NCI-H146 treated with DMSO at 0.1 percent for 48 hours (cell line): ENCODE measurements around the gene ATP1B4.
"Not testable (repeated sequence)": the region's sequence is repeated elsewhere in the genome, so short reads cannot be mapped to it uniquely, and the experiment has no call there.

Experiments
- DNase-seq: peaks from one replicate; lab custom pipeline; 2025; ENCODE audit not compliant: unreplicated experiment; lab: John Stamatoyannopoulos, UW

The ATP1B4 gene

DNA sequence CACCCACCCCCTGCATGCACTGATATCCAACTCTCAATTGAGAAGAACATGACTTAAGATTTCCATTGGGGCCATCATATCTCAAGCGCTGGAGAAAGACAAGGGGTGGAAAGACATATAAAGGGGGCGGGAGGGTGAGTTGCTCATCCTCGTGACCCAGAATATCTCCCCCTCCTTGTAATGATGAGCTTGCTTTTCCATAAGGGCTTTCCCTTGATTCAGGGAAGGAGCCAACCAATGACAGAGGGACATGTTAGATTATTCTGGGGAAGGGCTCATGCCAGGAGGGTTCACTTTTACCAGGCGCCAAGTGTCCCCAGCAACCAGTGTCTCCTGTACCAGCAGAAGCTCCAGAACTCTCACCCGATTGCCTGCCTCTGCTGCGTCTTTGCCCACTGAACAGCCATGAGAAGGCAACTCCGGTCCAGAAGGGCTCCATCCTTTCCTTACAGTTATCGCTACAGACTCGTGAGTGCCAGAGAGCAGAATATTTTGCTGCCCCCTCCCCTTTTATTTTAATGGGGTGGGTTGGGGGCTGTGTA is at the start of gene ATP1B4:
Gene ATP1B4, plus strand, starts transcription at position 326 of the 542 bp plus-strand sequence. Its CDS starts 80 bp downstream, at position 406.
- DNase-seq, result no peak

DNA sequence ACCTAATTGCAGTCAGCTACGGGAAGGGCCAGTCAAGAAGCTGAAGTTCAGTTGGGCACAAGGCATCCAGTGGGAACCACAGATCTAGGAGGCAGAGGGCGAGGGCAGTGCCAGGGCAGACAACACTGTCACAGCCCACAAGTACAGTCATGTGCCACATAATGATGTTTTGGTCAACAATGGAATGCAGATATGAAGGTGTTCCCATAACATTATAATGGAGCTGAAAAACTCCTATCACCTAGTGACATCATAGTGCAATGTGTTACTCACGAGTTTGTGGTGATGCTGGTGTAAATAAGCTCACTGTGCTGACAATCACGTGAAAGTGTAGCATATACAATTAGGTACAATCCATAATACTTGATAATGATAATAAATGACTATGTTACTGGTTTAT is 46.1 kb upstream of the ATP1B4 start:
- DNase-seq, result no peak

DNA sequence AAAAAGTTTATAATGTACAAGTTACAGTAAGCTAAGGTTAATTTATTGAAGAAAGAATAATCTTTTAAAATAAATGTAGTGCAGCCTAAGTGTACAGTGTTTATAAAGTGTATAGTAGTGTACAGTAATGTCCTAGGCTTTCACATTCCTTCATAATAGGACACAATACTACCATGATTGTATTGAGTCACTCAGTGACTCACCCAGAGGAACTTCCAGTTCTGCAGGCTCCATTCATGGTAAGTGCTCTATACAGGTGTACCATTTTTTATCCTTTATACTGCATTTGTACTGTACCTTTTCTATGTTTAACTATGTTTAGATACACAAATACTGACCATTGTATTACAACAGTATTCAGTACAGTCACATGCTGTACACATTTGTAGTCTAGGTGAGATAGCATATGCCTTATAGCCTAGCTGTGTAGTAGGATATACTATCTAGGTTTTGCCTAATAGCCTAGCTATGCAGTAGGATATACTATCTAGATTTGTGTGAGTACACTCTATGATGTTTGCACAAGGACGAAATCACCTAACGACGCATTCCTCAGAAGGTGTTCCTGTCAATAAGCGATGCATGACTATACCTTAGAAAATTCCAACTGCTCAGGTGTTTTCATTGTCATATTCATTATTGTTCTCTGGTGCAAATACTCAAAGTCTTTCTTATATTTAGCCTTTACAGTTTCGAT is 45.2 kb upstream of the ATP1B4 start:
- DNase-seq, result no peak

DNA sequence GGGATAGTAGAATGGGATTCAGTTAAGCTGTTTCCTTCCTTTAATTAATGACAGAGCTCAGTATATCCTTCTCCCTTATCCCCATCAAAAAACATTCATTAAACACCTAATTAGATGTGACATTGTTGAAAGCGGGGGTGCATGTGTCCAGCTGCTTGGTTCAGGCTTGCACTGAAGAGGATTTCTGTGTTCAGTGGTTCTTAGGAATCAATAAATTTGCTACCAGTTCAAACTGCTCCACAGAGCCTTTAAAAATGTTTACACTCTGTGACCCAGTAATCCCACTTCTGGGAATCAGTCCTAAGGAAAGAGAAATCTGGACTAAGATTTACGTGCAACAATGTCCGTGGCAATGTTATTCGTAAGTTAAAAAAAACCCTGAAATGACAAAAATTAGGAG is 43.5 kb upstream of the ATP1B4 start:
- DNase-seq, result no peak

DNA sequence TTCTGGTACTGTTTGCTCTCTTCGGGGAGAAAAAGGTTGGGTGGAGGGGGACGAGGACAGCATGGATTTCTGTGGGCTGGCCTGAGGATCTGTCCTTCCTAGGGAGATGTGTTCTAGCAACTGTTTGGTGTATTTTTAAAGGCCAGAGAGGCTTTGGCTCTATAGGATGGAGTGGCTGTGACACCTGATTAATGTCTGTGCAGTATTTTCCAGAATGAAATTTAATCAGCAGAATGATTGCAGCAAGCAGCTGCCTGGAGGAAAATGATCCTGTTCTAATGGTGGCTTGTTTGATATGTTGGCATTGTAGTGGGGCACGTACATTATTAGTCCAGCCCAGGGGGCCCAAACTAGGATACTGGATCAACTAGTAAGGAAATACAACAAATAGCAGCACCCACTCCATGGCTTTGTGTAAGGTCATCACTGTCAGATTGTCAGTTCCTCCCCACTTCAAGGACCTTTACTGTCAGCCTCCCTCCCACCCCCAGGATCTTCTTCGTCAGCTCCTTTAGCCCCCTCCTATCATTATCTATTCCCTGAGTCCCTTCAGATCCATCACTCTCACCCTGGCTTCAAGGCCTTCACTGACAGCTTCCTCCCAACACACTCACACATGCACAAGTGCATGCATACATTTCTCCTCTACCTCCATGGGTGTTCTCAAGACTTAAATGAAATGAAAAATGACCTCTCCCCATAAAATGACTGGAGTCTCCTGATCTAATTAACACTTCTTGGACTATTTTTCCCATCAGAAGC is 40.2 kb upstream of the ATP1B4 start:
- no peak for DNase-seq

DNA sequence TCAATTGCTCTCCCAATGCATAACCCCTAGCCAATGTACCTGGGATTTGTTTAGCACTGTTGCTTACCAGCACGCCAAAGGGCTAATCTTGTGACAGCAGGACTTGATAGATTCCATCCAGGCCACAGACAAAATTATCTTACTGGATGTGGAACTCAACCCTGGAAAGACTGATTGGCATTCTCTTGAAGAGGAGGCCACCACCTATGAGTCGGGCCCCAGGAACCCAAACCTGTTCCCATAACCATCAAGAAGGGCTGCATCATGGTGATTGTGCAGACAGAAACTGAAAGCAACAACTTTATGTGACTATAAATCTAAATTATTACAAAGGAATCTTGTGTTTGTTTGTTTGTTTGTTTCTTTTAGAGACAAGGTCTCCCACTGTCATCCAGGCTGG is 30.8 kb upstream of the ATP1B4 start:
- no peak for DNase-seq

DNA sequence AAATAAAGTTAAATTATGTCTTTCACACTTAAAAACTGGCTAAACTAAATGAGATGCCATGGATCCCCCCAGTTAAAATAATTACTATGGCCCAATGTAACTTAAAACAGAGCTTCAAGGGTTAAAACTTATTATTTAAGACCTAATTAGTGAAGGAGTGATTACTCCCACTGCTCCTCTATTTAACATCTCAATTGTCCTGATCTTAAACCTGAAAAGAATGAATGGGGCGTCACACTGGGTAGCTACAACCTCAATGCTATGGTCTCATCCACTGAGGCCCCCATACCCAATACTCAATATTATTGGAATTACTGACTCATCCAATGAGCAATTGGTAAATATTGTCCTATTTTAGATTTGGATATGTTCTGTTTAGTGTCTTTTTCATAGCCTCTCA is 29.5 kb upstream of the ATP1B4 start:
- DNase-seq, result no peak

DNA sequence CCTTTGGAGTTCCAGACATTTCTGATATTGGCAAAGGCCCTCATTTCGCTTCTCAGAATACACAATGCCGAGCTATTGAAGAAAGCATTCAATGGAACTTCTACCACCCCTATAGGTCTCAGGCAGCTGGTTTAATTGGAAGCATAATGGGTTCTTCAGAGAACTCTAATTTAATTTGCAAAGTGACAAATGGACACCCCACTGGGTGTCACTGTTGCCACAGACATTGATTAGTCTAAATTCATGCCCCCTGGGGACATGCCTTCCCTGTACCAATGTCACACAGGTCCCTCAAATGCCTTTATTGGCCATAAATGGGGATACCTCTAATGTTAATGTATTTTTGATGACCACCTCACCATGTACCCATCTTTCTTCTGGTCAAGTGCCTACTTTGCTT is 27.7 kb upstream of the ATP1B4 start:
- no peak for DNase-seq

DNA sequence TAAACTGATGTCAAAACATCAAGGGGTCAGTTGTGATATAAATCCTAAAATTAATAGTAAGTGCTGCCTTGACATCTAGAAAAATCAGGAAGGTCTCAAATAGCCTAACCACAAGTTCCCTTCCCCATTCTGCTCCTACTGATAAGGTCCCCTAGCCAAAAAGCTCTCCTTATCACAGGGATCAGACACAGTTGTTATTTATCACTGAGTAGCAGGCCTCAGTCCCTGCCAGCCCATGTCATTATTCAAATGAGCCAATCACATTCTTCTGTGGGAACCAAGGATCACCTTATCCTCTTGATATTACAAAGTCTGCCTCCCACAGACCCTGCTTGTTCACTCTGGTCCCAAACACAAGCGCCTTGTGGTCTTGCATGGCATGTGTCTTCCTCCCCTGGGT is 27.3 kb upstream of the ATP1B4 start:
- no peak for DNase-seq

DNA sequence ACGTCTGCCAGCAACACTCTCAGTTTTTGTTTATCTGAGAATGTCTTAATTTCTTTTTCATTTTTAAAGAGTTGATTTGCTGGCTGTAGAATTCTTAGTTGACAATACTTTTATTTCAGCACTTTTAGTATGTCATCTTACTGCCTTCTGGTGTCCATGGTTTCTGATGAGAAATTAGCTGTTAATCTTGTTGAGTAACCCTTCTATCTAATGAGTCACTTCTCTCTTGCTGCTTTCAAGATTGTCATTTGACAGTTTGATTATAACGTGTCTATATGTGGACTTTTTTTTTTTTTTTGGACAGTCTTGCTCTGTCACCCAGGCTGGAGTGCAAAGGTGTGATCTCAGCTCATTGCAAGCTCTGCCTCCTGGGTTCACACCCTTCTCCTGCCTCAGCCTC is 26.6 kb upstream of the ATP1B4 start:
- DNase-seq, result no peak

DNA sequence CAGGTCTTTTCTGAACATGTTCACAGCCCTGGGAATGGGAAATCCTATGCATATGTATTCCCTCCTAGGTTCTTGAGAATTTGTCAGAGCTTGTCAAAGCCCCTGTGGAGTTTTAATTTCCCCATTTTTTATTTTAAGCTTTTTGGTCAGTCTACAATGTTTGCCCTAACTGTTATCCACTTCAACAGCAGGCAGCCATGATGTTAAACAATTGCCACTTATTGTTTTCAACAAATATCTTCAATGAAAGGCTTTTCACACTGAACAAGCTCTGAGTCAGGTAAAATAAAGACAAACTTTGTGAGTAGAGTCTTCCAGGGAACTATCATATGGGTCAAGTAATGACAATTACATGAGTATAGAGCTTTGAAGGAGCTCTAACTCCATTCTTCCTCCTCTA is 25.0 kb upstream of the ATP1B4 start:
- DNase-seq, result no peak

DNA sequence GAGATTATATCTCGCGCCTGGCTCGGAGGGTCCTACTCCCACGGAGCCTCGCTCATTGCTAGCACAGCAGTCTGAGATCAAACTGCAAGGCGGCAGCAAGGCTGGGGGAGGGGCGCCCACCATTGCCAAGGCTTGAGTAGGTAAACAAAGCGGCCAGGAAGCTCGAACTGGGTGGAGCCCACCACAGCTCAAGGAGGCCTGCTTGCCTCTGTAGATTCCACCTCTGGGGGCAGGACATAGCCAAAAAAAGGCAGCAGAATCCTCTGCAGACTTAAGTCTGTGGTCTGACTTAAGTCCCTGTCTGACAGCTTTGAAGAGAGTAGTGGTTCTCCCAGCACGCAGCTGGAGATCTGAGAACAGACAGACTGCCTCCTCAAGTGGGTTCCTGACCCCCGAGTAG is 17.3 kb upstream of the ATP1B4 start:
- not testable (repeated sequence) for DNase-seq

DNA sequence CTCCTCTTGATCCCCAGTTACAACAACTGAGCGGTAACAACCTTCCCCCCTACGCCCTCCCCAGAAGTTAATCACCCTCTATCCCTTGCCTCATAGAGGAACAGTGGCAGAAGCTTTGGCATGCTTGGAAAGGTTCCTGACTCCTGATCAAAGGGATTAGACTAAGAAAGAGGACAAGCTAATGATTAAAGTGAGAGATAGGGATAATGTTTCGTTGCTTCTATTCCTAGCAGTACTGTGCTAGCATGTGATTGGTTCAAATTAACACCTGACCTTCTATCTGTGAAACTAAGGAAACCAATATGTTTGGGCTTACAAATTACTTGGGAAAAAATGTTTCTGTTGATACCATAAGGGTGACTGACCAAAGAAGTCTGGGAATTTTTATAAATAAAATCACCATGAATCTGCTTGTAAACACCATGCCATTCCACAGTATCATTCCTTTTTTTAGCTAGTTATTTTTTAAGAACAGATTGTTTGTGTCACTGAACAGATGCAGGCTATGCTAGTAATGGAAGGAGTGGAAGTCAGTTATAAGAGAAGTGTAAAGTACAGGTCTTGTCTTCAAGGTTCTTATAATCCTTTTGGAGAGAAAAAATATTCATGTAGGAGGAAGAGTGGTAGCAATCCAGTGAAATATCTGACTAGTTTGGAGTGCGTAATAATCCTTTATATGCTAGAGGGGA is 11.3 kb upstream of the ATP1B4 start:
- no peak for DNase-seq

DNA sequence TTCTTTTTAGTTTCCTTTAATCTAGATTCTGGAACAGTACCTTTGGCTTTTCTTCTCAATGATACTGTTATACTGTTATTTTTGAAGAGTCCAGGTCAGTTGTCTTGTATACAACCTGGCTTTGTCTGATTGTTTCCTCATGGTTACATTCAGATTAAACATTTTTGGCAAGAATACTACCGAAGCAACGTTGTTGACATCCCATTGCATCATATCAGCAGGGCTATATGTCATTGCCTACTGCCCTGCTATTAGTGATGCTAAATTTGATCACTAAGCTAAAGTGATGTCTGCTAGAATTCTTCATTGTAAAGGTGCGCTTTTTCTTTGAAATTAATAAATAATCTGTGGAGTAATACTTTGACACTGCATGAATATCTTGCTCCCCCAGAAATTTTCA is 5.8 kb upstream of the ATP1B4 start:
- DNase-seq, result no peak

DNA sequence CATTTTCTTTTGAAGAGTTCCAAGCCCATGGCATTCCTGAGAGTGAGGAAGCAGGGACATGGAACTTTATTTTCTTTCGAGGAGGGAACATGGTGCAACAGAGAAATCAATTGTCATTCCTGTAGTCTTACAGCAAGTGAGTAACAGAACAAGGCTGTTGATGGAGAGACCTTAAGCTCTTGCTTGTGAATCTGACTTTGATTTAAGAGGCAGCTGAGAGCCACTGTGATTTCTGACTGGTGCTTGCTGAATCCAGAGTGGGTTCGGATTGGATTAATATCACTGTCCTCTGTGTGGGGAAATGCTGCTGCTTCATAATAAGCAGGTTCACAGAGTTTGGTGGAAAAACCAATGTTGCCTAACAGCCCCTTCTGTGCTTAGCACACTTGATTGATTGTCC is 4.7 kb upstream of the ATP1B4 start:
- DNase-seq, result no peak

DNA sequence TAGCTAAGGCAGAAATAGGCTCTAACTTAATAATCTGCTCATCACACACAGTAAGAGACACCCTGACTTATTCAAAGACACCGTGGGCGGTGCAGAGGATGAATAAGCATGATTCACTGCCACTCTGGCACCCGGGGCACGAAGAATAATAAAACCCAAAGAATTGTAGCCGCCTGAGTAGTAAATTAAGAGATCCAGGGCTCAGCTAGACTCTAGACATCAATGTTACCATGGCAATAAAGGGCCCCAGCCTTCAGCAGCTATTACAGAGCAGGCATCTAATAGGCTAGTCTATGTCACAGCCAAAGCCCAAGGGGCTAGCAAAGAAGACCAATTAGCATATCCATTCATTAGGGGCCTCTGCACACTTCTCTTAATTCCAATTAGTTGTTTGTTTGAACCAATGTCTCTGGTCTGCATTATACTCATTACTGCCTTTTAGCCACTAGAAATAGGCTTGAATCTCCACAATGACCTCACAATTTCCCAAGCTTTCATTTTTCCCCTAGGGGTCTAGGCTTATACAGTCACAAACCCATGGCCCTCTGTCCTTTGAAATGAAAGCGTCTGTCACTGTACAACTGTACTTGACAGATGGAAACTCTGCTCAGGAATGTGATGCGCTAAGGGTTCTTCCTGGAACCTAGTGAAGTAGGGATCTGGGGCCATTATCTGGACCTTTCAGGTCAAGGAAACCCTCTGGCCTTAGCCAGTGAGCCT is 3.0 kb upstream of the ATP1B4 start:
- no peak for DNase-seq

DNA sequence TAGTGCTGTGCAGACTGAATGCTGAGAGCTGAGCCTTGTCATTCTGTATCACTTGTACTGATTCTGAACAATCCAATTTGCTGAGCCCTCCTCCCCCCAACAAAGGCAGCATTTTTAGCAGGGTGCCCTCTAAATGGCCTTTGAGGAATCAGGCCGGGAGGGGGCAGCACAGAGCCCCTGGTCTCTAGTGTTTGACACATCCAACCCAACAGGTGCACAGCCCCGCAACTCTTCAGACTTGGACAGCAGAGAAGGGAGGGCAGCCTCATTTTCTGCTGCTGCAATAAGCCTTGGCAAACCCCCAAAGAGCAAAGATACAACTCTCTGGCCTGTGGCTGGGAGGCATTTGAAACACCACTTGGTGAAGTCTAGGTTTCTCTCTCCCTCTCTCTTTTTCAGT is 3.4 kb downstream of the ATP1B4 start:
- no peak for DNase-seq

DNA sequence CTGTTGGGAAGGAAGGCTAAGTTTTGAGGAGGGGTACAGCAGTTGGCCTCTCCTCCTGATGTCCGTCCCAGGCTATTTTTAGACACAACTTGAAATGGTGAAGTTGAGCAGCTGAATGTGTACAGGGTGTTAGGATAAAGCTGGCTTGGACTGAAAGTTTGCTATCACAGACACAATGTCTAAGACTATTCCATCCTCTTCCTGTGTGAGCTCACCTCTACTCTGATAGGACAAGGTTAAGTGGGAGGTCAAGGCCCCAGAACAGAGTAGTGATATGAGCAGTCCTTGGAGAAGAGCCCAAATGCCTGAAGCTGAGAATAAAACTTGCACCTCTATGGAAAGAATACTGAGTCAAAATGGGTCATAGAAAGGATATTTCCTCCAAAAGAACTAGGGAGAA is 4.1 kb downstream of the ATP1B4 start:
- DNase-seq, result no peak

DNA sequence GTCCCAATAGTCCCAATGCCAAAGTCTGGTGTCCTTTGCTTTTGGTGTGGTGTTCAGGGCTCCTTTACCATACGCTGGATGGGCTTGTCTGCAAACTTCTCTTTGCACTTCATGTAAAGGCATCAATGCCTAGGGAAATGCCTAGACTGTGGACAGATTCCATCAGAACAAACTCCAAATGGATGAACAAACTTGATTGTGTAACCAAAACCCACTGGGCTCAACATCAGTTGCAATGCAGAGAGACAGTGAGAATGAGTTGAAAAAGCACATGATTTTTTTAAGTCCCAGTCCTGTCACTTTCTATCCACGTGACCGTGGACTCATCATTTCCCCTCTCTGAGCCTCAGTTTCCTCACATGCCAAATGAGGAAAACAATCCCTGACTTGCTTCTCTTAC is 4.9 kb downstream of the ATP1B4 start:
- no peak for DNase-seq

DNA sequence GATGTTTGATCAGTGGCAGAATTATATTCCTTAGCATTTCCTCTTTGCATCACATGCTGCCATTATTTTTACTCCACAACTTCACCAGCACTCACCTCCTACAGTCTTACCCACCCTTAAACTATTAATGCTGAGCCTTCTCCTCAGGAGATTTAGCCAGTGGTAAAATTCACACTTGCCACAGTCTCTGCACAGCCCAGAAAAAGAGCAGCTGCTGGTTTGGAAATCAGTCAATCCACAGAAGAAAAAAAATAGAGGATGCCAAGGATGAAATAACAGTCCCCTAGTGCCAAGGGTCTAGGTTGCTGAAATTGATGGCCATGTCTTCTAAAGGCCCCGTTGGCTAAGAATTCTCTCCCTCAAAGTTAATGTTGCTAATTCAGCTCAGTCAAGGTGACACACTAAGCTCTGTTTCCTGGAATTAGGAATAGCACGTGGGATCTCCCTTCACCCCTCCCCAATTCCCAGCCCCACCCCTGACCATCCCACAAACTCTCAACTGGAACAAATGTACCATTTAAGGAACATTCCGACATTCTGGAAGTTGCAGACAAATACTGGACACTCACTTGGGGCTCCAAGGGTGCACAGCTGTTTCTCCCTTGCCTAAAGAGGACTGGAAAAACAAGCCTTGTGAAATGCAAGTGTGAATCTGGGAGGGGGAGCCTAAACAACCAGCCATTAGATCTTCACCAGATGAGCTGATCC is 5.7 kb downstream of the ATP1B4 start:
- no peak for DNase-seq
